ENCODE data around the gene SHANK1.

Gene SHANK1

DNA sequence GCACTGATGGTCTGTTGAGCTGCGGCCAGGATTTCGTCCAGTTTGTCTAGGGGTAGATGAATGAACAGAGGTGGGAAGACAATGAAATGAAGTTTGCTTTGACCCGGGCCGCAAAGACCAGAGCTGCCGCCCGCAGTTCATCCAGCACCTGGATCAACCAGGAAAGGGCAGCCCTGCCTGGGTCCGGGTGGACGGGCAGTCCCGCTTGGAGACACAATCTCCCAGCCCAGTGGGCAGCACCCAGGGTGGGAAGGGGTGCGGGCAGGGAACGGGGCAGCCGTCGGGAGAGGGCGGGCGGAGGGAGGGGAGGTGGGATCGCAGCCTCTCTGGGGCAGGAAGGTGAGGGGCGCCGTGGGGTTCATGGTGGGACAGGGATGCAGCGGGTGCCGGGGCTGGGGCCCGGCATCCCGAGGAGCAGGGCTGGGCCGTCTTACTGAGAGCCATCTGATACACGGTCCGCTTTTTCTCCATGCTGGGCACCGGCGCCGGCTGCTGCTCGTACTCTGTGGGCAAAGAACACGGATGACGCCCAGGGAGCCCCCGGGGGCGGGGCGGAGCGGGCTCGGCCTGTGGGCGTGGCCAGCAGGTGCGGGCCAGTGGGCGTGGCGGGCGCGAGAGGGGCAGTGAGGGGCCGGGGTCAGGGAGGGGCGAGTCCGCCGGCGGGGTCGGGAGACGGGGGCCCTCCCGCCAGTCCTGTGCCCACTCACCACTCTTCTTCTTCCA is 33.1 kb downstream of the SHANK1 start:
- no peak for DNase-seq (ENCODE audit: low read depth in 2 of 2)

DNA sequence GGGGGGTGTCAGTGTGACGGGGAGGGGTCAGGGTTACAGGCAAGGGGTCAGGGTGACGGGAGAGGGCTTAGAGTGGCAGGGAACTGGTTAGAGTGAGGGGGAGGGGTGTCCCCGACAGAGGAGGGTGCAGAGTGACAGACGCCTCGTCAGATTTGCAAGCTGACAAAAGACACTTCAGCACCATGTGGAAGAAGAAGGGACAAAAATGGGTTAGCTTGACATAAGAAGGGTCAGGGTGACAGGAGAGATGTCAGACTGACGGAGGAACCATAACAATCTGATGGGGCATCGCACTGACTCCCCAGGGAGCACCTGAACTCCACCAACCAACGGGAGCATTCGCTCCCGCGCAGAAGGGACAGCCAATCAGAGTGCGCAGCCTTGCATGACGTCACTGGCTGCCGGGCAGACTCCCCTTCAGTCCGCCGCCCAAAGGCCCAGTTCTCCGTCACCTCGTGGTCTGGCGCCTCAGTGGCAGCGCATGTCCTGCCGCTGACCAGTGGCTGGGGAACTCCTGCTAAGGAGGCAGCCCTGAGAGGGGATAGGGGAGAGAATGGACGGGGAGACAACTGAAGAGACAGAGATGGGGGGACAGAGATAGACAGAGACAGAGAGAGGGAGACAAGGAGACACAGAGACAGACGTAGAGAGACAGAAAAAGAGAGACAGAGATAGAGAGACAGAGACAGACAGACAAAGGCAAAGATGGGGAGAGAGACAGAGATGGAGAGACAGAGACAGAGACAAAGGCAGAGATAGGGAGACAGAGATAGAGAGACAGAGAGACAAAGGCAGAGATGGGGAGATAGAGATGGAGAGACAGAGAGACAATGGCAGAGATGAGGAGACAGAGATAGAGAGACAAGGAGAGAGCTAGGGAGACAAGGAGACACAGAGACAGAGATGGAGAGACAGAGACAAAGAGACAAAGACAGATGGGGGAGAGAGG is 40.2 kb downstream of the SHANK1 start:
- DNase-seq (ENCODE audit: low read depth in 2 of 2), result peak in 1 of 2 experiments; percentile 27

DNA sequence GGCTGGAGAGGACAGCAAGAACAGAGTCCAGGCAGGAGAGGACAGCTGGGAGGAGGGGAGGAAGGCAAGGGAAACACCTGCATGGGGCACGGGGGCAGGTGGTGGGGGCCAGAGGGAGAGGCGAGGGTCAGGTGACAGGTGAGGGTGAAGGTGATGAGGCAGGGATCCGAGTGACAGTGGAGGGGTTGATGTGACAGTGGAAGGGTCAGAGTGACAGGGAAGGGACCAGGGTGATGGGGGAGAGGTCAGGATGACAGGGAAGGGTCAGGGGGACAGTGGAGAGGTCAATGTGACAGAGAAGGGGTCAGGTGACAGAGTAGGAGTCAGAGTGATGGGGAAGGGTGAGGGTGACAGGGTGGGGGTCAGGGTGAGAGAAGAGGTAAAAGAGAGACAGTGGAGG is 41.3 kb downstream of the SHANK1 start:
- no peak for DNase-seq (ENCODE audit: low read depth in 2 of 2)

DNA sequence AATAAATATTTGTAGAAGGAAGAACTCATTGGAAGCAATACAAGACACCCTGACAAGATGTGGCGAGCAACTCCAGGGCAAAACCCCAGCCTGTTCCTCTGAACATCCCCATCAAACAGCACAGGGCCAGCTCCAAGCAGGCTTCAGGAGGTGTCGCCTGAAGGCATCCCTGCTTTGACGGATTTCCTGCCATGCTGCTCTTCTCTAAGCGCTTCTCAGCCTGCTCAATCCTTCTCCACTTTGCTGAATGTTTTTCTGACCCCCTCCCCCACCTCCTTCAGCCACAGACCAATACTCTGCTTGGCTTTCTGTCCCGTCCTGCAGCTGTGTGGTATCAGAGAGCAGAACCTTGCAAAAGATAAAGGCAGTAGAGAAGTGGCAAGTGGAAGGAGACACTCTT is 42.0 kb downstream of the SHANK1 start:
- no peak for DNase-seq (ENCODE audit: low read depth in 2 of 2)

DNA sequence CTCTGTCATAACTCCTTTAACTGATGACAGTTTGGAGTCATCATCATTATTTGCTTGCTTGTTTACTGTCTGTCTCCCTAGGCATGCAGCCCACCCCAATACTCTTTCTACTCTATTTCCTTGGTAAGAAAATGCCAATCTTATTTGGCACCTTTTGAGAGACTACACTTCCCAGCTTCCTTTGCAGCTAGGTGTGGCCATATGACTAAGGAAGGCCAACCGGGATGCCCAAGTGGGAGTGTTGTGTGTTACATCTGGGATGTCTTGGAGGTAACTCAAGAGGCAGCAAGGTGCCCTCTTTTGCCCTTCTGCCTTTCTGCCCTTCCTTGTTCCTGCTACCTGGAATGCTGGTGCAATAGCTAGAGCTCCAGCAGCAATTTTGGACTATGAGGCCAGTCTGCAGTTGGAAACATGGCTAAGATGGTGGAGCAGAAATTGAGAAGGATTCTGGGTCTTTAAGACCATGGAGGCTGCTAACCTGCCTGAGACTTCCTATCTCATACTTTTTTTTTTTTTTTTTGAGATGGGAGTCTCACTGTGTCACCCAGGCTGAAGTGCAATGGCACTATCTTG is 42.9 kb downstream of the SHANK1 start:
- DNase-seq (ENCODE audit: low read depth in 2 of 2), result no peak

DNA sequence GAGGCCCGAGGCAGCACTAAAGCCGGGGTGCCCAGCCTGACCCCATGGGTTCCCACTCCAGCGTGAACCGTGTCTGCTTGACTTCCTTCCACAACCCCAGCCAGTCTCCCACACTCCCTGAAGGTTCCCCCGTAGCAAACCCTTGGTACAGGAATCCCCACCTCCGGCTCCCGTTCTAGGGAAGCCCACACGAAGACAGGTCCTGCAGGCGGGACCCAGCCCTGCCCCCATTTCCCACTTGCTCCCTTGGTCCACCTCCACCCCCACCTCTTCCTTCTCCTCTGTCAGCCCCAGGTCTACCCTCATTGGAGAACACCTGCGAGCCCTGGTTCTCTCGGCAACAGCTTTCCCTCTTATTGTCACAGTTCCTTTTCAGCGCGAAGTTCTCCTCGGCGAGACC is 46.5 kb downstream of the SHANK1 start:
- no peak for DNase-seq (ENCODE audit: low read depth in 2 of 2)

DNA sequence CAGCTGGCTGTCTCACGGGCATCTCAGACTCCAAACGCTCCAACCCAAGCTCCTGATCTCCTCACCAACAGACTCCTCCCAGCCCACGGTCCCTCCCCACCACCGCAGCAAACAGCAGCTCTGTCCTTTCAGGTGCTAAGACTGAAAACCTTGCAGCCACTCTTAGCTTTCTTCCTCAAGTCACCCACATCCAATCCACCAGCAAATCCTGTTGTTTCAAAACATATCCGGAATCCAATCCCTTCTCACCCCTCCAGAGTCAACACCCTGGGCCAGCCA is 49.6 kb downstream of the SHANK1 start:
- DNase-seq (ENCODE audit: low read depth in 2 of 2), result no peak

DNA sequence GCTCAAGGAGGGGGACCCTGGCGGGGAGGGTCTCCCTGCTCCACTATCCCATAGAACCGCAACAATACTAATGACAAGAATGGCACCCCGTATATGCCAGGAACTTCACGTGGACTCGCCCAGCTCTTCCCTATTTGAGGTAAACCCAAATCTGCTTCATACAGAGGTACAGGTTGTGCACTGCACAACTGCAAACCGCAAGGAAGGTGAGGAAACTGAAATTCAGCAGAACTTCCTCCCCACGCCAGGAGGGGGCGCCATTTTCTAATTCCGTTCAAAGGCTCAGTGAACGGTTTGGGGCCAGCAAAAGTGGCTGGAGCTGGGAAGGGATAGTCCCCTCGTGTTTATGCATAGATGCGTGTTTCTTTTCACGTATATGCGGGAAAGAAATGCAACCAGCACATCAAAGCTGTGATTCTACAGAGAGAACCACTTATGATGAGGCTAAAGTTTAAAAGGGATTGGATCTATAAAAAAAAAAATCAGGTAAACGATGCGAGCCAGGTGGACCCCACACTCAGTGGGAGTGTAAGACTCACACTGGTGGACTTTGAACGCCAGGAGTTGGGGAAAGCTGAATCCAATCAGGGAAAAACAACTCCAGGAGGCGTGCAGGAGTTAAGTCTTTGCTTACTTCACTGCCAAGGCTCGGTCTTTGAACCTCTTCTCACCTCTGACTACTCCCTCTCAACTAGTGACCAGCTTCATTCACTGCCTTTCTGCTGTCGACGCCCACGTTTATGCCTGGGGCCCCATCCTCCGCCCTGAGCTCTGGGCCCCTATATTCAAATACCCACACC is 50.1 kb downstream of the SHANK1 start:
- no peak for DNase-seq (ENCODE audit: low read depth in 2 of 2)

DNA sequence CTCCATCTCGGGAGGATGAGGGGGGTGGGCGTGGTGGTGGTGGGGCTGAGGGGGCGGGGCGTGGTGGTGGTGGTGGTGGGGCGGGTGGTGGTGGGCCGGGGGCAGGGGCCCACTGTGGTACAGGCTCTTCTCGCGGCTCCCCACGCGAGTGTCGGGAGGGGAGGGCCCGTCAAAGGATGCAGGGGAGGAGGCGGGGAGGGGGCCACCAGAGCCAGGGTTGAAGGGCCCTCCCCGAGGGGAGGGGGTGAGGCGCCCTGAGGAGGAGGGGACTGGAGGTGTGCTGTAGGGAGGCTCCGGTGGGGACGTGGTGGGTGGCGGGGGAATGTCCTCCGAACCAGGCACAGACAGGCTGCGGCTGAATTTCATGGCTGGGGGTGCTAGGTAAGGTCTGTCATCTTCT is 50.7 kb downstream of the SHANK1 start:
- DNase-seq (ENCODE audit: low read depth in 2 of 2), result no peak

DNA sequence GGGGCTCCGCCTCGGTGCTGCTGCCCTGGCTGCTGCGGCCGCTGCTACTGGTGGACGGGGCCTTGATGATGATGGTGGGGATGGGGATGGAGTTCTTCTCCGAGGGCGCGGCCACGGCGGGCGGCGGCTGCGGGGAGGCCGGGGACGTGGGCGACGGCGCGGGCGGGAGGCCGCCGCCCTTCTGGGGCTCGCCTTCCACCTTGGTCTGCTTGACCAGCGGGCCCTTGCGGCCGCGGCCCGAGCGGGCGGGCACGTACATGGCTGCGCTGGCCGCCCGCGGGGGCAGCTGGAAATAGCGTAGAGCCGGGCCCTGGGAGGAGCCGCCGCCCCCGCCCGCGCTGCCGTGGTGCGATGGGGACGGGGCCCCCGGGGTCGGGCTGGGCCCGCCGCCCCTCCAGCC is 51.2 kb downstream of the SHANK1 start:
- no peak for DNase-seq (ENCODE audit: low read depth in 2 of 2)

DNA sequence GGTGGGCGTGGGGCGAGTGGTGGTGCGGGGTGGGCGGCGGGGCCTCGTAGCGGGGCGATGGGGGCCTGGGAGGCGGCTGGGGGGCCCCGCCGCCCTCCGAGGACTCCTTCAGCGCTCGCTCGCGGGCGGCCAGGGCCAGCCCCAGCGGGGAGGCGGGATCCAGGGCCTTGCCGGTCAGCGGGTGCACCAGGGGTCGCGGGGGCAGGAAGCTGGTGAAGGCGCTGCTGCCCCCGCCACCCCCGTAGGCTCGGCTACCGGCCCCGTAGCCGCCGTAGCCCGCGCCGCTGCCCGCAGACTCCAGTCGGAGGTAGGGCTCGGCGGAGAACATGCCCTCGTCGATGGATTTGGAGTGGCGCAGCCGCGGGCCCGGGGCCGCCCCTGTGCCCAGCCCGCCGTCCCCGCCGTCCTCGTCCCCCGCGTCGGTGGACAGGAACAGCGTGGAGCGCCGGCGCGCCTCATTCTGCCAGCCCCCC is 51.8 kb downstream of the SHANK1 start:
- DNase-seq (ENCODE audit: low read depth in 2 of 2), result no peak

DNA sequence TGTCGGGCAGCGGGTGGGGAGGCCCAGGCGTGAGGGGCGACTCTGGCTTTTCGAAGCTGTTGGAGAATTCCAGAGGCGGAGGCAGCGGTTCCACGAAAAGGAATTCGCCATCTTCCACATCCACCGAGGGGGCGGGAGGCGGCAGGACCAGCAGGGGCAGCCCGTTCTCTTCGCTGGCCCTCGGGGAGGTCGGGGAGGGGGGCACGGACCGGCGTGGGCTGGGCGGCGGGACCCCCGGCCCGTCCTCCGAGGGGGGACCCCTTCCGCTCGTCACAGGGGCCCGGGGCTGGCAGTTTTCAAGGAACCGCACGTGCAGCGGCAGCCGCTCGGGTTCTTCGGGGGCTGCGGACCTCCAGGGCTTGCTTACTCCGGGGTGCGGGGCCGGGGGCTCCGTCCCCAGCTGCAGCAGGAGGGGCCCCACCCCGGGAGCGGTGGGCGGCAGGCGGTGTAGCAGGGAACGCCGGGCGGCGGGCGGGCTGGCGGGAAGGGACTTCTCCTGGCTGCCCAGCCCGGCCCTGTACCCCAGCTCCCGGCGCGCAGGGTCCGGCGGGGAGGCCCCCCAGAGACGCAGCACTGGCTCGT is 52.3 kb downstream of the SHANK1 start:
- DNase-seq (ENCODE audit: low read depth in 2 of 2), result no peak

DNA sequence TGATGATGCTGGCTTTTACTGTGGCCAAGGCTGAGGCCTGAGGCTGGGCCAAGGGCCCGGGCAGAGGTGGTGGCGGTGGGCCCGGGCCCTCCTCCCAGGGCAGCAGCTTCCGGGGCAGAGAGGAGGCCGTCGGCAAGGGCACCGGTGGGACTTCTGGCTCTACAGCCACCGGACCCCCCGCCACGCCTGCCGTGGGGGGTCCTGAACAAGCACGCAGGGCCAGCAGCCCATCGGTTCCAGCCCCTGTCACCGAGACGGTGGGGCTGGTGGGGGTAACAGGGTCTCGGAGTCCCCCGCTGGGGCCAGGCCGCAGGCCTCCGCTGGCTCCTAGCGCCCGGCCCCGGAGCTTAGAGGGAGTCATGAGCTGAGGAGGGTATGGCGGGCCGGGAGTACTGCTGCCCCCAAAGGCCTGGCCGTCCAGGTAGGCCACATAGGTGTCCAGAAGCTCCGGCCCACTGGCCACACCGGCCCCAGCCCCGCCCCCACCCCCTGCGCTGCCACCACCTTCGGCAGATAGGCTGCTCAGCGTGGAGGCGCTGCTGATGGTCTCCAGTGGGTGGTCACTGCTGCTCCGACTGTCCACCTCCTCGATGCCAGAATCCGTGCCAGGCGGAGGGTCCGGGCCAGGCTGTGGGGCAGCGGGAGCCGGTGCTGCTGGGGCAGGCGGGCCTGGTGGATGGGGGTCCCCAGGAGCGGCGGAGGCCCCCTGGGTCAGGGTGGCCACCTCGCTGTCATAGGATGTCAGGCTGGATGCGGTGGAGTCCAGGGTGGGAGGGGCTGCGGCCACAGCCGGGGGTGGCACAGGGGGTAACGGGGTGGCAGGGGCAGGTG is 53.0 kb downstream of the SHANK1 start:
- DNase-seq (ENCODE audit: low read depth in 2 of 2), result no peak

DNA sequence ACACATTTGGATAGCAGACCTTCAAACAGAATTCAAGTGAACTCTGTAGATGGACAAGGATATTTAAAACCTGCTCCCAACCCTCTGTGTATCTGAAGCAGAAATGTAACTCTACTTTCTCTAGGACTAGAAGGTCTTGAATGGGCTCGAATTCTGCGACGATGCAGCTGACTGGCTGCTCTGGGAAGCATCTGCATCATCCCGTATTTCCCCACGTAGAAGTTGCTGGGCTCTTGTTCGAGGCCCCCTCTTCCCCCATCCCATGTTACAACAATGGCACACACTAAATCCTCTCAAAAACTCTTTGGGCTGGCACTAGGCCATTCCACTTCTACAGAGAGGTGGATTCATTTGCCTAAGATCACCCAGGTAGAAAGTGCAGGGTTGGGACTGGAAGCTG is 55.4 kb downstream of the SHANK1 start:
- DNase-seq (ENCODE audit: low read depth in 2 of 2), result no peak

DNA sequence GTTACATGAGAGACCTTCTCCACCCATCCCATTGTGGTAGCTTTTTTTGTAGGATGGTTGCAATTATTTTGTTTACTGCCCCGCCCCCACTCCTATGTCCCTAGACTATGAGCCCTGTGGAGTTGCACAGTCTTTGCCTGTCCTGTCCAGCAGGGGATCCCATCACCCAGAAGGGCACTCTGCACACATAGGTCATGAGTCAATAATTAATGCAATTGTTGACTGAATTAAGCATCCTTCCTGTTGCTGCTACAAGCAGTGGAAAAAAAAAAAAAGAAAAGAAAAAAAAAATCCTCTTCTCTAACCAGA is 56.2 kb downstream of the SHANK1 start:
- no peak for DNase-seq (ENCODE audit: low read depth in 2 of 2)

DNA sequence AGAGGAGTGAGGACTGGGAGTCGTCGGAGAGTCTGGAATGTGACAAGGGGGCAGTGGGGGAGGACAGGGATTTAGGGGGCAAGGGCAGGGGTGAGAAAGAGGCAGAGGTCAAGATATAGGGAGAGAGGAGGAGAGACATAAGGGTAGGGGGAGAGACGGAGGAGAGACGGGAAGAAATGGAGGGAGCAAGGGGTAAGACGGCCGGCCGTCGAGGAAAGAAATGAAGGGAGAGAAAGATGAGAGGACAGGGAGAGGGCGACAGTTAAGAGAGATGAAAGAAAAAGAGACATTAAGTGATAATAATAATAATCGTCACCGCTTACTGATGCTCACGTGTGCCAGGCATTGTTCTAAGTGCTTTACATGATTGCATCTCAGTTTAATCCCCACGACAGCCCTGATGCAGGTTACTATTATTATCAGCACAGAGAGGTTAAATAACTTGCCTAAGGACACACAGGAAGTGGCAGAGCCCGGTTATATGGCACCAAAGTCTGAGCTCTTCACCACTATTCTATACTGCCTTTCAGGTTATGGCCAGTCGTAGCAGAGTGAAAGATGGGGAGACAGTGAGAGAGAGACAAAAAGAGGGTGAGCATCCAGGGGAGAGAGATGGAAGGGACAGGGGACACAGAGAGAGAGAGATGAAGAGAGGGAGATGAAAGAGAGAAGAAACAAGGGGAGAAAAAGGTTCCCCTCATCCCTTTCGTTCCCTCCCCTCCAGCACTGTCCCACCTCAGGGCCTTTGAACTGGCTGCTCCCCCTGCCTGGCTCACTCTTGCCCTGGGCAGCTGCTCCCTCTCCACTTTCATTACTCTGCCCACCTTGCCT is 56.7 kb downstream of the SHANK1 start:
- DNase-seq (ENCODE audit: low read depth in 2 of 2), result no peak

DNA sequence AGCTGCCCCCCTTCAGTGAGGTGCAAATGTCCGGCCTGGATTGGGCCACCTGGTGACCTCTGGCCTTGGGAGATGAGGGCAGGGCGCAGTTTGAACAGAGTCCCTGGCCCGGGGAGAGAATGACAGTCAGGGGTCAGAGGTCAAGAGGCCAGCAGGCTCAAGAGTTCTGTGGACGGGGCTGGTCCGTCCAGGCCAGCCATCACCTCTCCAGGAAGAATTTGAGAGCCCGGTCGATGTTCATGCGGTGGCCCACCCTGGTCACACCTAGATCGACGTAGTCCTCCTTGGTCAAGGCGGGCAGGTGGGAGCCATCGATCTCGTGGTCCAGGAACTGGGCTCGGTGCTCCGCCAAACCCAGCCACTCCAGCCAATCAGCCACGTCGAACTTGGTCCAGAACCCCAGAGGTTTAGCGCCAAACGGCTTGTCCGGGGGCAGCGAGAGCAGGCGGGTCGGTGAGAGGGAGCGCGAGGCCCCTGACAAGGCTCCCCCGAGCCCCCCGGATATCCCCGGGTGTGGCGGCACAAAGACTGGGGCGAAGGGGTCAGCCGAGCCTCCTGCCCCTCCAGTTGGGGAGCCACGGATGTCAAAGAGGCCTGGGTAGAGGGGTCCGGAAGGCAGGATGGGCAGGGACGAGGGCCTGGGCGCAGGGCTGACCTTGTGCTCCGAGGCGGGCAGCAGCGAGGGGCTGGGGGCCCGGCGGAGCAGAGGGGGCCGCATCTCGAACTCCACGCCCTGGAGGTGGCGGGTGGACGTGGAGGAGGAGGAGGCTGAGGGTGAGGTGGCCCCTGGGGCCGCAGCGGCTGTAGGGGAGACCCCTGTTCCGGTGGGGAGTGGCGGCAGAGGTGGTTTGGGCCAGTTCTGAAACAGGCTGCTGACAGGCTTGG is 57.6 kb downstream of the SHANK1 start:
- no peak for DNase-seq (ENCODE audit: low read depth in 2 of 2)

DNA sequence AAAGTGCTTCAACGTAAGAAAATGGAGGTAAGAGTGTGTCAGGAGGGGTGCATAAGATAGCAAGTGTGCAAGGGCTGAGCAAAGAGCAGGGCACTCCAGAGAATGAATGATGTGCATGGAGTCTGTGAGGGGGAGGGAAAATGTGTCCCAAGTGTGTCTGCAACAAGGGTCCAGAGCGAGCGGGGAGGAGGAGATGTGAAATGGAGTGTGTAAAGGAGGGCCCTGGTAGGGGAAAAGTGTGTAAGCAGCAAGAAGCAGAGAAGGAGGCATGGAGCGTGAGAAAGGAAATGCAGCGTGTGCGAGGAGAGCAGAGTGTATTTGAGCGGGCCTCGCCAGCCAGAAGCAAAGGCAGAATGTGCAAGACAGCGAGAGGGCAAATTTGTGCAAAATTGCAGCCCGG is 58.6 kb downstream of the SHANK1 start:
- no peak for DNase-seq (ENCODE audit: low read depth in 2 of 2)

DNA sequence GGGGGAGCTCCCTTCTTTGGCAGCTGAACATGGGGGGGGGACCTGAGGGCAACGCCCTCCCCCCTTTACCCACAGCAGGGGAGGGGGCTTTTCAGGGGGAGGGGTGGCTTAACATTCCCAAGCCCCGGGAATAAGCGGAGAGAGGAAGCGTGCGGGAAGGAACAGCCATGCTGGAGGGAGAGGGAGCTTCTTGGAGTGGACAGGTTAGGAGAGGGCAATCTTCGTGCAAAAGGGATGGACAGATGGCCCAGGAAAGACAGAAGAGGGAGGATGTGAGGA is 59.6 kb downstream of the SHANK1 start:
- no peak for DNase-seq (ENCODE audit: low read depth in 2 of 2)
